ENCODE data around the gene MADD.

MADD gene

DNA sequence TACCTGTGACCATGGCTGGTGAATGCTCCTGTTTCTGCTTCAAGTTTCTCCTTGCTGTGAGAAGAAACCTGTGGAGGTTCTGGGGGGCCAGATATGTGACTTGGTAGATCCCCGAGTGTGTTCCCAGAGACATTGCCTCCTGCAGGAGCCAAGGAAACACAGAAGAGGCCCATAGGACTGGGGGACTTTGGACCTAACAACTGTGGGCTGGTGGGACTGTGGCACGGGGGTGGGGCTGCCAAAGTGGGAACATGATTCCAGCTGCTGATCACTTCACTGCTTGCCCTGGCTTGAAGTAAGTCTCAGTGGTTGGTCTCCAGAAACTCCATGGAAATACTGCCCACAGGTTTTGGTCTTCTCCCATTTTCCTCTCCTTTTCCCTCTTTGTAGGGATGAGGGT, 16.3 kb upstream of the MADD start:
- DNase-seq (ENCODE audit: low spot score): no peak

DNA sequence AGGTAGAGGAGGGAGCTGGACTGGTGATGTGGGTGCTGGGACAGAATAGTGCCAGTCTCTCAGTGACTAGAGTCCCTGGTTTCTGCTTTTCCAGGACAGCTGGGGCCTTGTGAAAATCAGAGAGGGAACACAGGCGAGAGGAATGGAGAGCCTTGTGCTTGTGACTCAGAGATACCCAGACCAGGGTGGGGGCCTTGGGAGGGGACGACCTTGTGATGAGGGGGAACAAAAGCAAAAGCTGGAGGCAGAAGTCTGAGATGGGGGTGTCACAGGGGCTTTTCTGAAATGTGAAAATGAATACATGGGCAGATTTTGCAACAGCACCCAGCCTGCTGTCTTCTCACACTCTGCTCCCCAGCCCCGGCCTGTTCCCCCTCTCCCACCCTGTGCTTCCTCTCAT, 15.5 kb upstream of the MADD start:
- DNase-seq (ENCODE audit: low spot score): no peak

DNA sequence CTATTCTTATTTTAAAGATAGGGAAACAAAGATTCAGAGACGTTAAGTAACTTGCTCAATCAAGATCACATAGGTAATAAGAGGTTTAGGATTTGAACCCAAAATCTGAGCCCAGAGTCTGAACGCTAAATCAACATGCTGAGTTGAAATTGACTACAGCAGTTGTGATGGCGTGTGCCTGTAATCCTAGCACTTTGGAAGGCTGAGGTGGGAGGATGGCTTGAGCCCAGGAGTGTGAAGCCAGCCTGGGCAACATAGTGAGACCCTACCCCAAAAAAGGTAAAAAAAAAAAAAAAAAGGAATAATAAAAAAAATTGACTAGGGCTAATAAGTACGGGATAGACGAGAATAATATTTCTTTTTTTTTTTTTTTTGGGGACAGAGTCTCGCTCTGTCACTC, 13.6 kb upstream of the MADD start:
- DNase-seq (ENCODE audit: low spot score): no peak

GRCh38 chr11:47257177-47257516, 12.8 kb upstream of the MADD start:
- no peak for DNase-seq (ENCODE audit: low spot score)

DNA sequence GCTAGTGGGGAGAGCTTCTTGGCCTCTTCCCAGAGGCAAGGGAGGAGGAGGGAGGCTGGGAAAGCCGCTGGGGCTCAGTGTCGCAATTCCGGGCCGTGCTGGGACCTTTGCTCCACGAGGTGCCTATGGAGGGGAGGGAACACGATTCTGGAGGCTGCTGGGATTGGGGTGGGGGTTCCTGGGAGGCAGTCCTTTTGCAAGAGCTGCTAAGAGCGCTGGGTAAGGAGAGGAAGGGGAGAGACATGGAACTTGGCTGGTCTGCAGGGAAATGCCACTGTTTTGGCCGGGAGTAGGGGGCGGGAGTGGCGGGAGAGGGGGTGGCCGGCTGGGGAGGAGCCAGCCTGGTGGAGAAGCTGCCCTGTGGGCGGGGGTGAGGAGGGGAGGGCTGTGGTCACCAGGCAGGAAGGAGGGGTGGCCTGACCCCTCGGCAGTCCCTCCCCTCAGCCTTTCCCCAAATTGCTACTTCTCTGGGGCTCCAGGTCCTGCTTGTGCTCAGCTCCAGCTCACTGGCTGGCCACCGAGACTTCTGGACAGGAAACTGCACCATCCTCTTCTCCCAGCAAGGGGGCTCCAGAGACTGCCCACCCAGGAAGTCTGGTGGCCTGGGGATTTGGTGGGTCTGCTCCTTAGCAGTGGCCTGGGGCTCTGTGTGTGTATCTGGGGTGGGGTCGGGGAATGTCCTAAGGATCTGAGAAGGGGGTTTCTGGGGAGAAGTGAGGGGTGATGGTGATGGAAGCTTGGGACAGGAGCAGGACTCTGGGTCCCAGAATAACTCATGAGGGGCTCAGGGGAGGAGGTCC, 12.2 kb upstream of the MADD start, which contains the start of gene NR1H3:
Gene NR1H3, plus strand, starts transcription at position 480 of the 800 bp plus-strand sequence. CDS start 1,221 bp downstream, outside the sequence.
- DNase-seq (ENCODE audit: low spot score): no peak

GRCh38 chr11:47258317-47258902, 11.5 kb upstream of the MADD start:
- DNase-seq (ENCODE audit: low spot score): no peak

DNA sequence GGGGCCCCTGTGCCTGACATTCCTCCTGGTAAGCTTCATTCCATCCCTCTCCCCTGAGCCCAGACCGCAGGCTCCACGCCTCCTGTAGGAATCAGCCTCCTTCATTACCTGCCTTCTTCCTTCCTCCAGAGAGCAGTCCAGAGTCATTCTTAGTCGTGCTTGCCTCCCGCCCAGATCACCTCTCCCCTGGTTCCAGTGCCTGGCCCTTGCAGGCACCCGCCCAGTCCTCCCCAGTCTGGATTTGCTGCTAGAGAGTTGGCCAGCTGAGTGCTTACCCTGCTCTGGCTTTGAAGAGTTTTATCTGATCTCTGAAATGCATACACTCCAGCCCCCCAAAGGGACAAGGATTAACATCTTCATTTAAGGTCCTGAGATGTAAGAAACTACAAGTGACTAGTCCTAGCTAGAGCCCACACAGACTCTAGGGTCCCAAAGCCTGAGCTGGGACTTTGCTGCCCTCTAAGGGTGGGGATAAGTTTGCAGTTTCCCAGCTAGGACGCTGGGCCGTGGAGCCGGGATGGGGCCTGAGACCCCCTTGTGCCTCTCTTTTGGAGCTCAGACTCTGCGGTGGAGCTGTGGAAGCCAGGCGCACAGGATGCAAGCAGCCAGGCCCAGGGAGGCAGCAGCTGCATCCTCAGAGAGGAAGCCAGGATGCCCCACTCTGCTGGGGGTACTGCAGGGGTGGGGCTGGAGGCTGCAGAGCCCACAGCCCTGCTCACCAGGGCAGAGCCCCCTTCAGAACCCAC, 10.5 kb upstream of the MADD start:
- DNase-seq (ENCODE audit: low spot score): no peak

GRCh38 chr11:47260366-47260765, 9.6 kb upstream of the MADD start:
- no peak for DNase-seq (ENCODE audit: low spot score)

- no peak for DNase-seq (ENCODE audit: low spot score)
Measured at GRCh38 chr11:47261291-47261800, 8.6 kb upstream of the MADD start.

GRCh38 chr11:47264119-47264518, 5.8 kb upstream of the MADD start:
- DNase-seq (ENCODE audit: low spot score): no peak

DNA sequence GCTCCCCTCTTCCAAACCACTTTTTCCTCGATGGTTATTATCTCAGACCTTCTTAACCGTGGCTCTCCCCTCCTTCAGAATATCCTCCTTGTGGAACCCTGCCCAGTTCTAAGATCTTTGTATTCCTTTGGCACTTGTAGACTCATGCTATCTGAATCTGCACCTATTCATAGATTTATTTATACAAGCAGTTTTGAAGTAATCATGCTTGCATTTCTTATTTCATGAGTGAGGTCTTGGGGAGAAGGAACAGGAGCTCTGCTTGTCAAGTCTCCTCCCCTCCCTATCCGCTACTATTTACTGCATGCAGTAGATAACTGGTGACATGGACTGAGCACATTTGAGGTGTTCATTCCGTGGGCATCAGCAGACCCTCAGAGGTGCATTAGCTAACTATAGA, 5.4 kb upstream of the MADD start:
- no peak for DNase-seq (ENCODE audit: low spot score)

- no peak for DNase-seq (ENCODE audit: low spot score)
Measured at GRCh38 chr11:47267876-47268275, 2.1 kb upstream of the MADD start.

DNA sequence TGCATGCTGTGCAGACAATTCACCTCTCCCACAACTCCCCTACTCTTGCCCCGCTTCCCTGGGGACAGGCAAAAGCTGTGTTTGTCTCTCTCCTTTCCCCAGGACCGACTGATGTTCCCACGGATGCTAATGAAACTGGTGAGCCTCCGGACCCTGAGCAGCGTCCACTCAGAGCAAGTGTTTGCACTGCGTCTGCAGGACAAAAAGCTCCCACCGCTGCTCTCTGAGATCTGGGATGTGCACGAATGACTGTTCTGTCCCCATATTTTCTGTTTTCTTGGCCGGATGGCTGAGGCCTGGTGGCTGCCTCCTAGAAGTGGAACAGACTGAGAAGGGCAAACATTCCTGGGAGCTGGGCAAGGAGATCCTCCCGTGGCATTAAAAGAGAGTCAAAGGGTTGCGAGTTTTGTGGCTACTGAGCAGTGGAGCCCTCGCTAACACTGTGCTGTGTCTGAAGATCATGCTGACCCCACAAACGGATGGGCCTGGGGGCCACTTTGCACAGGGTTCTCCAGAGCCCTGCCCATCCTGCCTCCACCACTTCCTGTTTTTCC, 1.4 kb upstream of the MADD start:
- no peak for DNase-seq (ENCODE audit: low spot score)

GRCh38 chr11:47269002-47269828, 718 bp upstream of the MADD start:
- peak; percentile 77 for DNase-seq (ENCODE audit: low spot score)

- DNase-seq (ENCODE audit: low spot score): no peak
Measured at GRCh38 chr11:47270331-47271271, 668 bp downstream of the MADD start.

GRCh38 chr11:47271328-47271727, 1.4 kb downstream of the MADD start:
- no peak for DNase-seq (ENCODE audit: low spot score)

DNA sequence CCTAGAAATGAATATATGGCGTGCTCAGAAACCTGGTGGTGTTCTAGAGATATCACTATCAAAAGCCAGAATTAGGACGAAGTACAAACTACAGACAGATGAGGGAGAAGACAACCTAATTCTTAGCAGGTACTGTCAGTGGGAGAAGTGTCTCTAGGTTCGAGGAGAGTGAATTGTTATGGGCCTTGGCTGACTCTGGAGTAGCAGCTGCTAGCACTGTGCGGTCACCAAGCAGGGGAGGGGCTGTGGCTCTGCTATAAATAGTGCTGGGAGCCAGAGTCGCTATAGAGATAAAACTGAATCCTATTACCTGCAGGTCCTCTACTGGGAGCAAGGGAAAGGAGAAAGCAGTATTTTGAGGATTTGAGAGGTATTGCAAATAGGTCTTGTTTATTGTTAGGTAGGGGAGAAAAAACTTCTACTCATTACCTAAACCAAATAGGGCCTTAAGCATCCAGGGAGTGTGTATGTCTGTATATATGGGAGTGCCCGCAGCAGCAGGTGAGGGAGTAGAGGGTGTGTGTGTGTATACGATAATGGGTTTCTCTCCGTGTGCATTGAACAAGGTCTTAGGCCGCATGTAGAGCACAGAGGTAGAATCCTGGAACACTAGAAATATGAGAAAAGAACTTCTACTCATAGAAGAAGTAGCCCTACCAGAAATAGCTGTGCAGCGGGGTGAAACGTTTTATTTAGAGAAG, 2.2 kb downstream of the MADD start:
- DNase-seq (ENCODE audit: low spot score): no peak

DNA sequence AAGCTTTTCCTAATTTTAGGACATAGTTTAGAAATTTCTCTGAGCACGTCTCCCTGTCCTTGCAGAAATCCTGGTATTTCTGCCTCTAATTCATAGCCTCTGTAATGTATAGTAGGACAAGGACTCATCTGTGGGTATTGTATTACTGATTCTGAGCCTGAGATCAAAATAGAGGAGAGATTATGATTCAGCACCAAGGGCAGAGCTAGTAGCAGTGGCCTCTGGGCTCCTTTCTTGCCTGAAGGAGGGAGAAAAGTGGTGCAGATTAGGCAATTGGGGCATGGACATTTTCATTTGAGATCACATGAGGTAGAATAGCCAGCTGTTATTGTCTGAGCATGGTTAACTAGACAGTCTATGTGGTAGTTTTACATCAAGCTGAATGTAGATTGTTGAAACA, 2.8 kb downstream of the MADD start:
- DNase-seq (ENCODE audit: low spot score): no peak

GRCh38 chr11:47274495-47275235, 4.7 kb downstream of the MADD start:
- no peak for DNase-seq (ENCODE audit: low spot score)

All from kidney capillary endothelial cell (primary cell).